GM19324 (cell line): Measurements from ENCODE around the gene CD99L2.

ENCODE experiments used
- ATAC-seq: cut with Tn5 transposase; IDR thresholded peaks from one replicate; pipeline ENCODE4 v1.9.1; 2021; ENCODE audit warnings: mild to moderate bottlenecking, moderate library complexity; ENCODE audit not compliant: unreplicated experiment, low FRiP score

The CD99L2 gene

DNA sequence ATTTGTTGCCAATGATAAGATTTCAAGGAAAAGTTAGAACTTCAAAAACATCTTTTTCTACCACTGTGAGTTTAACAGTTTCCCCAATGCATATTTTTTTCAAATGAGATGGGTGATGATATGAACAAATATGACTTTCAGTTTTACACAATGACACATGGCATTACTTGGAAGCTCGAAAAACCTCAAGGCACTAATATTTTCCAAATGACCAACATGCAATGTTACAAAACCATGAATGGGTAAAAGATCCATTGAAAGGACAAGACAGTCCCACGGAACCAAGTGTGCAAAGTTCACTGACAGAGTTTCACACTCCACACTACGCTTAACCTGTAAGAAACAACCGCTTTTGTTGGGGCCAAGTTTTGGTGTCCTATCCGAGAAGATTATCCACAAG, 84.5 kb downstream of the CD99L2 start:
- ATAC-seq, result no peak

DNA sequence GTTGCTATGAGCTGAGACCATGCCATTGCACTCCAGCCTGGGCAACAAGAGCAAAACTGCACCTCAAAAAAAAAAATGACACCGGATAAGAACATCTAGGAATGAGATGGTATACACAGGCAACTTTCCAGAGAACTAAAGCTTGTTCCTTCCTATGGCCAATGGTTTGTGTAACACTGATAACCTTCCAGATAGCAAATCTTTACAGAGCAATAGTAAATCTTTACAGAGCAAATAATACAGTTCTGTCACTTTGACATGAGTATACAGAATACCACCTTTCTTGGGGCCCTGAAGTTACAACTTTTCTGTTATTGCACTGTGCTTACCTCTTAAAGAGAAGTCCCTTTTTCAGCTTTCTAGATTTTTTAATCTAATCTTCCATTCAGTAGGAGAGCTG, 91.6 kb downstream of the CD99L2 start:
- no peak for ATAC-seq

DNA sequence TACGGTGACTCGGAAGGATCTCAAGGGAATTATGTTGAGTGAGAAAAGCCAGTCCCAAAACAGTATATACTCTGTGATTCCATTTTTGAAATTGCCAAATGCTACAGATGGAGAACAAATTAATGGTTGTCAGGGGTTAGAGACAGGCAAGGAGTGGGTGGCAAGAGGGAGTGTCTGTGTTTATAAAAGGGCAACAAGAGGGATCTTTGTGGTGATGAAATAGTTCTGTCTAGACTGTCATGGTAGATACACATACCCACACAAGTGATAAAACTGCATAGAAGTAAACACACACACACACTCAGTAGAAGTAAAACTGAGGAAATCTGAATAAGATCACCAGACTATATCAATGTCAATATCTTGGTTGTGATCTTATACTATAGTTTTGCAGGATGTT, 92.7 kb downstream of the CD99L2 start:
- ATAC-seq, result no peak

DNA sequence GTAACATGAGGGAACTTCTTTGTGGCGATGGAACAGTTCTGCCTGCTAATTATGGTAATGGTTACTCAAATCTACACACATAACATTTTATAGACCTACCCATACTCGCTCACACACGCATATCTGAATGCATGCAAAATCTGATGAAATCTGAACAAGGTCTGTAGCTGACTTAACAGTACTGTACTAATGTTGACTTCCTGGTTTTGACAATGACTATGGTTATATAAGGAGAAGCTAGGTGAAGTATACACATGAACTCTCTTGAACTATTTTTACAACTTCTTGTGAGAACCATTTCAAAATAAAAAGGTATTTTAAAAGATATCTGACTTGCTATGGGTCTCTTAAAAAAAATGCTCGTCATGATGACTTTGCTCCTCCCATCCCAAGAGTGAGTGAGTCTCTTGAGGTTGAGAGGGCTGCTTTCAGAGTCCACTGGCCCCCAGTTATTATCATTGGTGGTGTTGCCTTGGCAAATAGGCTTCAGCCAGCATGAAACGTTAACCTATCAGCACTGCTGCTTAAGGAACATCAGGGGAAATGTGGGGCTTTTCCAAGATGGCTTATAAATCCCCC, 105.4 kb downstream of the CD99L2 start:
- ATAC-seq, result no peak

DNA sequence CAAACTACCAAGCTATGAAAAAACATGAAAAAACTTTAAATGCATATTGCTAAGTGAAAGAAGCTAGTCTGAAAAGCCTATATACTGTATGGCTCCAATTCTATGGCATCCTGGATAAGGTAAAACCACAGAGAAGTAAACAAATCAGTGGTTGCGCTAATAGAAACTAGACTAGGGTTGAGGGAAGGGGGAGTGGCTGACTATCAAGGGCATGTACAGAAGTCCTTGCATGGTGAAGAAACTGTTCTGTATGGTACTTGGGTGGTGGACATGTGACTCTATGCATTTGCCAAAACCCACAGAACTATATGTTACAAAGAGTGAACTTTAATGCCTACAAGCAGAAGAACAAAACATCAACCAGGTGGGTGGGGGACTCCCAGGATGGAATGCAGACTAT, 108.4 kb downstream of the CD99L2 start:
- ATAC-seq, result no peak

DNA sequence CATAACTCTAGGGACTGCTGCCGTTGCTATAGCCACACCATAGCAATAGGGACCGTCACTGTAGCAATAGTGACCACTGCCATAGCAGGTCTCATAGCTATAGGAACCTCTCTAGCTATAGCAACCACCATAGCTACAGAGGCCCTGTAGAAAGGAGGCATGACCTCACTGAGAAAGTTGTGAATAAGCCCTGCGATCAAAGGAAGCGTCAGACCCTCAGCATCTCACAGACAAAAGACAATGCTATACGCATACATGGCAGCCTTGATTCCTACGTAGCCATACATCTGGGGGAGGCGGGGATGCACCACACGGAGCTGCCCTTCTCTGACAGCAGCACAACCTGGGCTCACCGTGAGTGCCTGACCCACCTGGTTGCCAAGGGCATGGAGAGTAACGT, 116.8 kb downstream of the CD99L2 start:
- no peak for ATAC-seq

DNA sequence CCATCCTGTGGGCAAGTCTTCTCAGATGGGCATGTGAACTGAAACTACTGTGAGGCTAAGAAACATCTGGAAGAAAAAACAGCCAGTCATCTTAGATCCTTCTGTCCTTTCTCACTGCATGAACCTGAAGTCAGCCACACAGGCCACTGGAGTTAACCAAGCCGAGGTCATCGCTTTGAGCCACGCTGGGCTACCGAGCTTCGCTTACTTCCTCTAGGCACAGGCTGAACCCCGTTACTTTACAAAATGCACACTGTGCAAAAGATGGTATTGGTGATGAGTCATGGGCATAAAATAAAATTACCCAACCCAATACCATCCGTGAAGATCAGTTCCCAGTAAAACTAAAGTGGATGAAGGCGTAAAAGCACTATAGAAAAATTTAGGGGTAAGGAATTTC, 119.1 kb downstream of the CD99L2 start:
- no peak for ATAC-seq

DNA sequence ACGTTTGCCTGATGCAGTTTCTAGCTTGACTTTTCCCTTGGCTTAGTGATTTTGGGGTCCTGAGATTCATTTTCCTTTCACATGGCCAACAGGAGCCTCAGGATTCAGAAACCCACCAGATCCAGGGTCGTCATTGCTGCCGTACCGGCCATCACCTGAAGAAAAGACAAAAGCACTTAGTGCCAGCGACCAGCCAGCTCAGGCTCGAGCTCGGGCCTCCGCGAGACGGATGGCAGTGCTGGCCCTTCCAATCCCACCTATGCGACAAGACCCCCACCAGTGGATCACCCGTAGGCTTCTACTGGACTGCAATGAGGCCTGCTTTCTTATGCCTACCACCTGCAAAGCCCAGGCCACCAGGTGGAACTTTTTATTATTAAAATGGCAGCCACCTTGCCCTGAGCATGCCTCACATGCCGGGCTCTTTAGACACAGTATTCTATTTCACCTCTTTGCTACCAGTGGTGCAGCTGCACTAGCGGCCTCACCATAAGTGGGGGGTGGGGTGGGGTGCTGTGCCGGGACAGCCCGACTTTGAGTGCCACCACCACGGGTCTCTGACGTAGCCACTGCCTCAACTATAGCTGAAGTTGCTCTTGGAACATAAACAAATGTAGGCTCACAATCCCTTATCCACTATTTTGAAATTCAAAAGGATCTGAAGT, 121.0 kb downstream of the CD99L2 start:
- ATAC-seq, result no peak

DNA sequence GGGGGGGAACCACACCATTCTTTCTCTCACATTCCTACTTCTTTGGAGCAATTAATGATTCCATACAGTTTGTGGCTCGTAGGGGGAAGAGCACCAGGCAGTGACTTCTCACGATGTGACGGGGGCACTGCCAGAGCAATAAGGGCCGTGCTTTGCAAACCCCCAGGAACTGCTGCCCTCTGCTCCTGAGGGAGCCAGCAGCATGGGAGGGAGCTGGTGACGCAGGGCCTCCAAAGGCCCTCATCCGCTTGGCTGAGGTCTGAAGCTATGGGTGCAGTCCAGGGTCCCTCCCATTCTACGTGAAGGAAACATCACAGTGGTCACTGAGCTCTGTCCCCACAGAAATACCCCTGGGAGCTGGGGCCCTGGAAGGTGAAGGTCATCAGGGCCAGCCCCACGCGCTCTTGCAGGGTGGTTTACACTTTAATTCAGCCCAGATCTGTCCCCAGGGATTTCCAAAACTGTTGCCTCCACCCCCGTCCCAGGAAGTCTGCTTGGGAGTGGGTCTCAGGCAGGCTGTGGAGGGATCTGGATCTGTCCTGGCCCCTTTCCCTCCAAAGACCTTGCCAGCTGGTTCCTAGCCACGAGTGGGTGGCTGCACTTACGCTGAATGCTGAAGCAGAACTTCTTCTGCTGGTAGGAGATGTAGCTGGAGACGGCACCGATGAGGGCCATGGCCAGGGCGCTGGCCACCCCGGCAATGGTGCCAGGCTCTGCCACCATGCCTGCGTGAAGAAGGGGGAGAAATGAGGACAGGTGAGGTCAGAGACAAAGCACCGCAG, 122.7 kb downstream of the CD99L2 start:
- no peak for ATAC-seq

DNA sequence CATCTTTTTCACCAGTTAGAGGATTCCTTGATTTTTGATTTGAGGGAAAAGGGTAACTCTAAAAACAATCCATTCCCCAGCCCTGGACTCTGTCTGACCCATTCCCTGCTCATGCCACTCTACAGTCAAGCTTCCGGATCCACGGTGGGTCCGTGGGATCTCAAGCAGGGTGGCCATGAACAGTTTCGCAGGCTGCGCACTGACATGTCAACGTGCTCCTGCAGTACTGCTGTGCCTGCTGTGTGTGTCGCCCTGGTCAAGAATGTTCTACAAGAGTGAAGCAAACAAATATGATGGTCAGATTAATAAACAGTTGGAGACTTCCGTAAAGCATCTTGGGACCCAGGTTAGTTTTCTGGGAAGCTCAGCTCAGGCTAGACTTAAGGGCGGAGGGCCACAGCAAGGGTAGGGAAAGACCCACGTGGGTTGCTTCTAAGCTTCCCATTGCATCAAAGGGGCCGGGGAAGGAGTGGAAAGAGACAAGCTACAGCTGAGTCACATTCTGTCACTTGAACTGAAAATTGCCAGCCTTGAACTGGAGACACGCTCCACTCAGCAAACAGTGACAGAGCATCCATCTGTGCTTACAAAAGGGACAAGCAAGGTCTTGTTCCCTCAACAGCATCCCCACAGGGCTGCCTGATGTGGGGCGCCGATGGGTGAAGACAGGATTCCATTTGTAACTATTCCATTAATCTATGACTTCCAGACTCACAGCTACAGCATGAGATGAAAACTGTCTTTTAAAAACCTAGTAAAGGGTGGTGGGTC, 123.5 kb downstream of the CD99L2 start:
- ATAC-seq, result no peak

DNA sequence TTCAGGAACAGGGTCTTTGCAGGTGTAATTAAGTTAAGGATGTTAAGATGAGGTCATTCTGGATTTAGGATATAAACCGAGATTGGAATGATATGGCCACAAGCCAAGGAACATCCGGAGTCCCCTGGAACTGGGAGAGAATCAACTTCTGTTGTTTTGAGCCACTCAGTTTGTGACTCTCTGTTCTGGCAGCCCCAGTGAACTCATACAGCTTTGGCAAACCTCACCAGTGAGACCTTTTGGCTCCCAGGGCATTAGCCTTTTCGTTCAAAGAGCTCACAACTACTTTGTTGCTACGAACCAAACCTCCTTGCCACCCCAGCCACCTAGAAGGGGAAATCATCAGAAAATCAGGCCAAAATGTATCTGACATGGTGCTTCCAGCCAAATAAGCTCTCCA, 124.8 kb downstream of the CD99L2 start:
- ATAC-seq, result no peak

DNA sequence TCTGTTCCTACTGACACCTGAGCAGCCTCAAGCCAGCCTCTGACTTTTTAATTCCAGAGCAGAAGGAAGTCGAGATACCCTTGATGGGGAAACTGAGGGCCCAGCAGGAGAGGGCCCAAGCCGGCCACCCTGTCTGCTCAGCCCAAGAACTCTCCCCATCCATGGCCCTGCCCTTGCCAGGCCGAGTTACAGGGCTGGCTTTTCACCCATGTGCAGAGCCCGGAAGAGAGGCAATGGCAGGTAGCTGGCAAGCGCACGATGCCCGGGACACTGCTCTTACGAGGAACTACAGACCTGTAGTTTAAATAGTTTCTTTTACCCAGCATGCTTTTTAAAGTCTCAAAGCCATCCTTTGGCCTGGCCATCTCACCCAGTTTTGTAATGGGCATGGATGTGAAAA, 125.4 kb downstream of the CD99L2 start:
- ATAC-seq, result no peak

DNA sequence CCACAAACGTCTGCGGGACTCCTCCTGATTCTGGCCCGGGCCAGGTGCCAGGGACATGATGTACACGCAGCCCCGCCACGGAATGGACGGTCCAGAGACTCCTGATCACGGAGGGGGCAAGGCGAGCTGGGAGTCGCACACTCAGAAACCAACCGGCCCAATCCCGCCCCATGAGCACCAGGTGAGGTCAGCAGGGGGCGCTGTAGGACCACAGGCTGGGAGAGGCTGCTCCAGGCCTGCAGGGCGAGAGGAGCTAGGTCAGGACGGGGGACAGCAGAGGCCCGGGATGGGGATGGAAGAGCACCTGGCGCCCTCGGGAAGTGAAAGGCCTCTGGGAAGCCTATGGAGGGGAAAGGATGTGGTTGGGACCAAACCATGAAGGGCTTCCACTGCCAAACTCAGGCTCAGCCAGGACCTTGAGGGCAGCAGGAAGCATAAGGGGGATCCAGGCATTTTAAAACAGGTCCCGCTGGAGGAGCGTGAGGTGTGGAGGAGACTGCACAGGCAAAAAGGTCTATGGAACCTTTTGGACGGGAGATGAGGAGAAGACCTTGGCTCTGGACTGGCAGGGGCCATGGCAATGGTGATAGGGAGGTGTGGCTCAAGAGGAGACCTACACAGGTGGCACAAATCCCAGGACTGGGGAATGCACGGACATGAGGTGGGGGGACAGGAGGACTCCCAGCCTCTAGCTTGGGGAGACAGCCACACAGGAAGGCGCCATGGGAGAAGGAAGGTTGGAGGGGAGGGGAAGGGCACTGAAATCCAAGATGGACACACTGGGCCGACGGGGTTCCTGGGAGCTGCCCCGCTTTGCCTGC, 126.1 kb downstream of the CD99L2 start:
- peak; percentile 75 for ATAC-seq

DNA sequence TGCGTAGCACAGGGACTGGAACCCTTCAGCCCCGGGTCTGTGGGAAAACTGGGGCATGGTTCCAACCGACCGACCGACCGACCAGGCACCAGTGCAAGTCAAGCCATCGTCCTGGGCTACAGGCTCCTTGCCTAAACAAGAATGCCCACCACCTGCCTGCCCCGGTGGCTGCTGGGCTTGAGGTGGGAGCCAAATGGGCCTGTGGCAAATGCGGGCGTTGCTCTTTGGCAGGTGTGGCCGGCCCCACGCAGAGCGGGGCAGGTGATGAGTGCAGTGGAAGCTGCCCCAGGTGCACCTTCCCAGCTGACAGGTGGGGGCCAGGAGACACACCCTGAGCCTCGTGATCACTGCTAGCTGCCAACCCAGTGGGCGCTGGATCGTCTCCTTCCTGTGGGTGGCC, 127.4 kb downstream of the CD99L2 start:
- ATAC-seq, result no peak

DNA sequence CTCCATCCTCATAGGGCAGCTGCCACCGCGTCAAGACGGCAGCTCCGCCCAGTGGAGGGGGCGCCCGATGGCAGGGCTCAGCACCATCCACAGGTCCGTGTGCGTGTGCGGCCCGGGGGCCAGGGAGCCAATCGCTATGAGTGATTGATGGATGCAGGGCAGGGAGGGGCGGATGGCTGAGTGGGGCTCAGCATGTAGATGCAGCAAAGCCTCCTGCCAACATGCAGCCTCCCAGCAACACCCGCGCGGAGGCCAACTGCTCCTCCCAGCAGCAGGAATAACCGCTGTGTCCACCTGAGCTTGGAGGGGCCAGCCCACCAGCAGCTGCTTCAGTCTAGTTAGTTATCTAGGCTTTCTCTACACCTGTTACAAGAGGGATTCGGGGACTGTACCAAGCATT, 127.8 kb downstream of the CD99L2 start:
- ATAC-seq, result no peak

DNA sequence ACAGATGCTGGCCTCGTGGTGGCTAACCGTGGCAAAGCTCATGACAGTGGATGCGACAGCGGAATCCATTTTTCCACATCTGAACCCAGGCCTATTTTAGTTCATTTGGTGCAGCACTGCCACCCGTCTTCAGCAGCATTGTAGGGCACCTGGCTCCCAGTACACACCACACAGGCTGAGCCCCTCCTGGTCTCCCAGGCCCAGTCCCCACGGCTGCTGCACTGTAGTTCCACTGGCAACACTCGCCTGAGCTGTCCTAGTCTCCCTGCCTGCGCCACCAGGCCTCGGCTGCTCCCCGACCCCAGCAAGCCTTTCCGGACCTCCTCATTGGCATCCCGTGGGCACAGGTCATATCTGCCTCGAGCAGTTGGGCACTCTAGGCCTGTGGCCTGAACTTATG, 129.1 kb downstream of the CD99L2 start:
- ATAC-seq, result no peak

DNA sequence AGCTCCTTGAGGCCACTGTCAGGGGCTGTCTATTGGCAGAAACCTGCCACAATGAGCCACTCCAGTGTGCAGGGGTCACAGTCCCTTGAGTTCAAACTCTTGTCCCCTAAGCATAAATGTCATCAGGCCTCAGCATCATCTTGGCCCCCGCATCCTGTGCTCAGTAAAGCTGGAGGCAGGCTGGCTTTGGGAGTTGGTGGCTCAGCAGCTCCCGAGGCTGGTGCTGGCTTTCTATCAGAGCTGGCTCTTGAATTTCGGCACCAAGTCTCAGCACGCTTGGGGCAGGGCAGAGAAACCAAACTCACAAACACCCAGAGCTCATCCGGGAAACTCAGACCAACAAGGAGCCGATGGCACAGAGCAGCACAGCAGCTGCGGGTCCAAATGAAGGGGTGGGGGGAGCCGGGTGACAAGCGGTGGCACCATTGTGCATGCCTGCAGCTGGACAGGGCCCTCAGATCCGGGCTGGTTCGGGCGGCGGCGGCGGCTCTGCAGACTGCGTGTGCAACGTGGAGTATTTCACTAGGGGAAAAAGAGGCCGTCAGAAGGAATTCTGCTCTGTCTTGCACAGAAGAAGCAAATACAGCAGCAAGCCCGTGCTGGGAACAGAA, 129.8 kb downstream of the CD99L2 start:
- no peak for ATAC-seq

DNA sequence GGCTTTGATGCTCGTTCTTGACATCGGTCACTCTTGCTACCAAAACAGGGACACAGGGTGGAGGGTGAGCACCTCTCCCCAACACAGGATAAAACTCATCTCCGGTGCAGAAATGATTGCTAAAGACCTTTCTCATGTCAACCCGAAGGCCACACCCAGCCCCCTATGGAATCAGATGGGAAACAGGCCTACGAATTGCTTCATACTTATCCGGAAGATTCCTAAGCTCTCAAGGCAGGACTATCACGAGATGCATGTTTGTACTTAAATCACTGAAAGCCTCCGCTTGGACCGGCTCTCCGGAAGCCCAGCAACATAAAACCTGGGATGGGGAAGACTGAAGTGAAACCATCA, 130.4 kb downstream of the CD99L2 start:
- no peak for ATAC-seq

DNA sequence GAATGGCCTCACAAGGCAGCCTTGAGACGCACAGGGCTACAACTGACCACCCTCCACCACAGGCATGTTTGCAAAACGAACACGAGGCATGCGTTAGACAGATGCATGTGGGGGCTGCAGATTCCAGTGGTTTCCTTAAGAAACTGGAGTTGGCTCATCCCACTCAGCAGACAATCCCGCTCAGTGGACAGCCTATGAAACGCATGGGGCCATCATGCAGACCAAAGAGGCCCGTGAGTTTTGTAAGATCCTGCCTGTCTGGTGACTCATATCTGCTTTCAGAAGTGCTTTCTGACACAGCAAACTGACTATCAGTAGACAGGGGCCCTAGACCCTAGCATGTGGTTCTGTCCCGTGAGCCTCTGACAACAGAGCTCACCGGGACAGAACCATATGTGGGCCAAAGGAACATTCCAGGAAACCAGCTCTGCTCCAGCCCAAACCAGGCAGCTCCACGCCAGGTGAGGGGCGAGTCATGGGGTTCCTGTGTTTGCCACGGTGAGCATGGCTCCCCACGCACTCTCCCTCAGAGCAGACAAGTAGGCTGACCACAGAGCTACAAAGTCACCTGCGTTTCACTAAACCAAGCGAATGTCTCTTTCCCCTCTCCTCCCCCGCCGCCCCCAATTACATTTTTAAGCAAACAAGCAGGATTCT, 130.9 kb downstream of the CD99L2 start:
- ATAC-seq, result no peak

DNA sequence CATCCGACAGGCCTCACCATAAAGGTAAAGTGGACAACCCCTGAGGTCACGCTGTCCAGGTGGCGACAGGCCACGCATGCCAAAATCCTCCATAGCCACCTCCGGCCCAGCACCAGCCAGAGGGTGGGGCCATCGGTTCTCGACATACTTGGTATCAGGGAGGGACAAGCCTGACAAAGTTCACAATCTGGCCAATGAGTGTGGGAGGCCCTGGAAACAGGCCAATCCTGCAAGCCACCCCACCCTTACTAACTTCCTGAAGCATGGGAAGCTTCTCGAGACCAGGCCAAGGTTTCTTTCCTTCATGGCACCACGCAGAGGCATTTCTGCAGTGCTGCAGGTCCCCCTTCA, 131.4 kb downstream of the CD99L2 start:
- no peak for ATAC-seq
